Upper lobe of right lung (tissue), 1 donor: ENCODE results near the gene TTLL12. TPM values are rescaled to one million over a fixed set of nuclear protein-coding genes. Genes with fewer than 3 reads are reported as not detected.
A peak's percentile ranks its signal among the peaks of the same experiment; 100 is the strongest.

Source experiments
- ATAC-seq: fragments of 200-7000 bp; cut with Tn5 transposase; one replicate; pipeline ENCODE4 v1.9.1; 2020; ENCODE audit warnings: mild to moderate bottlenecking, moderate library complexity
- DNase-seq: peaks from one replicate; pipeline ENCODE4 v3.0.0-alpha.2; 2020
- H3K27ac ChIP-seq: fragments of 200-600 bp; one replicate; pipeline ENCODE4 v1.8.0; 2022
- H3K27me3 ChIP-seq: fragments of 200-600 bp; one replicate; pipeline ENCODE4 v1.8.0; 2022; ENCODE audit warnings: mild to moderate bottlenecking
- H3K36me3 ChIP-seq: fragments of 200-600 bp; one replicate; pipeline ENCODE4 v1.8.0; 2022
- H3K4me1 ChIP-seq: fragments of 200-600 bp; one replicate; pipeline ENCODE4 v1.8.0; 2022
- H3K4me3 ChIP-seq: fragments of 200-600 bp; one replicate; pipeline ENCODE4 v1.8.0; 2022; ENCODE audit warnings: mild to moderate bottlenecking
- H3K9me3 ChIP-seq: fragments of 200-600 bp; one replicate; pipeline ENCODE4 v1.8.0; 2022
- CTCF ChIP-seq: fragments of 200-600 bp; IDR thresholded peaks from one replicate; pipeline ENCODE4 v1.8.0; 2022; ENCODE audit warnings: antibody characterized with exemption
- intact Hi-C: fragments of 100-400 bp; cut with DNase I; formaldehyde crosslinking; loops from one replicate; pipeline ENCODE4 v1.11.0; 2022
- total RNA-seq: library from RNA; stranded (reverse); fragmentation: NEBNext Ultra II Directional; extraction: Animal tissue kit (Norgen Biotek cat#: 25700); gene quantifications from one replicate; pipeline ENCODE4 v1.2.1, GENCODE V29; 2021
- donor health status: DM: no; HTN: yes; CAD: no; lungs with severe emphysema.

The TTLL12 gene
- total RNA-seq, 1 donor from 2014 or later = 20.5 TPM

GRCh38 chr22:43197271-43197941 lies 10.5 kb upstream of the TTLL12 start:
- intact Hi-C loops = no loop called here

GRCh38 chr22:43191831-43192230 lies 4.9 kb upstream of the TTLL12 start:
- TF ChIP-seq CTCF = no peak
- no peak for DNase-seq
- intact Hi-C loops = no loop called here
- no peak for ATAC-seq
- Histone ChIP-seq H3K4me3 (no peak overlapping the region), H3K36me3 (no peaks in the 10 kb centered on the region), H3K27ac (no peak overlapping the region), H3K4me1 (peaks cover 5% of the 10 kb centered on the region), H3K27me3 (no peaks in the 10 kb centered on the region), H3K9me3 (no peaks in the 10 kb centered on the region)

More at GRCh38 chr22:43197271-43197941, 10.5 kb upstream of the TTLL12 start:
- Histone ChIP-seq H3K4me3 (no peak overlapping the region), H3K9me3 (no peaks in the 10 kb centered on the region), H3K27me3 (peaks cover 4% of the 10 kb centered on the region), H3K27ac (no peak overlapping the region), H3K4me1 (no peaks in the 10 kb centered on the region), H3K36me3 (no peaks in the 10 kb centered on the region)
- DNase-seq (no peak), ATAC-seq (peak; percentile 57)
- TF ChIP-seq CTCF = no peak

GRCh38 chr22:43188829-43189545 lies 2.1 kb upstream of the TTLL12 start:
- no peaks in the 10 kb centered on the region for H3K36me3 ChIP-seq
- no peak overlapping the region for H3K4me3 ChIP-seq
- DNase-seq (no peak), ATAC-seq (no peak)
- H3K9me3 ChIP-seq = no peaks in the 10 kb centered on the region
- no peak overlapping the region for H3K27ac ChIP-seq
- no peaks in the 10 kb centered on the region for H3K27me3 ChIP-seq
- H3K4me1 ChIP-seq = peaks cover 16% of the 10 kb centered on the region
- intact Hi-C loops = no loop called here
- no peak for TF ChIP-seq CTCF

GRCh38 chr22:43187171-43188099 lies 501 bp upstream of the TTLL12 start:
- ATAC-seq (peak; percentile 94), DNase-seq (peak; percentile 99)
- TF ChIP-seq CTCF = peak; percentile 62
- Histone ChIP-seq H3K4me3 (peak overlapping the region; percentile 62), H3K4me1 (peaks cover 16% of the 10 kb centered on the region), H3K27me3 (no peaks in the 10 kb centered on the region), H3K36me3 (no peaks in the 10 kb centered on the region), H3K9me3 (no peaks in the 10 kb centered on the region), H3K27ac (peak overlapping the region; percentile 95)
- intact Hi-C loops = no loop called here

GRCh38 chr22:43185860-43186261 lies 1.1 kb downstream of the TTLL12 start:
- no peak overlapping the region for H3K27ac ChIP-seq
- TF ChIP-seq CTCF = no peak
- DNase-seq = no peak
- H3K27me3 ChIP-seq = no peaks in the 10 kb centered on the region
- peaks cover 16% of the 10 kb centered on the region for H3K4me1 ChIP-seq
- ATAC-seq = no peak
- H3K4me3 ChIP-seq = peak overlapping the region; percentile 71
- H3K9me3 ChIP-seq = no peaks in the 10 kb centered on the region
- no peaks in the 10 kb centered on the region for H3K36me3 ChIP-seq
- intact Hi-C loops = no loop called here
